ENCODE data around the gene MAP3K20. TPM values are rescaled to one million over a fixed set of nuclear protein-coding genes. Genes with fewer than 3 reads are reported as not detected.

The MAP3K20 gene
- total and polyA plus RNA-seq, 2 of the 8 experiments (the other 6 are each of a cell fraction or from before 2014, with no cell fraction given): 3.1 to 11.1 TPM

- Histone ChIP-seq H3K4ac (replicated peaks; ENCODE audit: insufficient read length, low read depth, low read length) (no peak overlapping the region), H2BK12ac (ENCODE audit: low read depth, low read length) (no peak overlapping the region), H4K5ac (ENCODE audit: insufficient read length, low read depth, low read length) (no peak overlapping the region), H3K79me2 (ENCODE audit: control insufficient read depth in 1 of 2, insufficient read depth in 2 of 2, low read length in 2 of 2) (no peaks in the 10 kb centered on the region), H3K27me3 (replicated peaks in 1 of 4; ENCODE audit: control insufficient read depth in 3 of 4, extremely low read depth in 1 of 4, insufficient read depth in 3 of 4, low read length in 3 of 4) (no peaks in the 10 kb centered on the region), H3K79me1 (ENCODE audit: low read depth, low read length) (no peaks in the 10 kb centered on the region), H2BK20ac (ENCODE audit: low read length) (no peak overlapping the region), H3K18ac (ENCODE audit: extremely low read depth, low read length) (no peak overlapping the region), H3K9me3 (ENCODE audit: insufficient read depth in 2 of 2, low read depth in 1 of 2, low read length in 1 of 2) (peaks cover 0 to 14% of the 10 kb centered on the region in 2 experiments; a peak in 2 of 4 replicates), H2BK5ac (ENCODE audit: low read depth, low read length) (no peak overlapping the region), H3K9ac (replicated peaks in 1 of 4; ENCODE audit: extremely low read depth in 1 of 4, low read depth in 3 of 4, low read length in 3 of 4) (no peak overlapping the region), H3K4me3 (ENCODE audit: extremely low read depth in 1 of 4, insufficient read depth in 2 of 4, low read depth in 3 of 4, low read length in 4 of 4) (no peak overlapping the region), H3K23ac (ENCODE audit: insufficient read length) (no peak overlapping the region), H4K91ac (replicated peaks; ENCODE audit: insufficient read length, low read length) (no peak overlapping the region), H2BK120ac (replicated peaks; ENCODE audit: low read depth, low read length) (no peak overlapping the region), H2BK15ac (ENCODE audit: low read length) (no peak overlapping the region), H3K27ac (ENCODE audit: low read depth, low read length) (no peak overlapping the region), H3K14ac (ENCODE audit: insufficient read length) (no peak overlapping the region), H4K20me1 (replicated peaks in 1 of 2; ENCODE audit: control insufficient read depth in 1 of 2, insufficient read depth in 2 of 2, low read length in 2 of 2) (no peaks in the 10 kb centered on the region), H3K56ac (replicated peaks; ENCODE audit: insufficient read length, low read depth, low read length) (no peak overlapping the region), H3K36me3 (ENCODE audit: control insufficient read depth in 2 of 4, insufficient read depth in 4 of 4, low read length in 3 of 4) (no peaks in the 10 kb centered on the region), H3K4me2 (ENCODE audit: insufficient read depth in 1 of 2, low read depth in 2 of 2, low read length in 2 of 2) (no peak overlapping the region), H2AFZ (ENCODE audit: low read length) (no peak overlapping the region), H3K23me2 (ENCODE audit: low read depth, low read length) (no peaks in the 10 kb centered on the region), H2AK5ac (ENCODE audit: low read depth, low read length) (no peak overlapping the region), H4K8ac (ENCODE audit: extremely low read depth, insufficient read depth, low read length) (no peak overlapping the region), H3K4me1 (replicated peaks in 1 of 4; ENCODE audit: control insufficient read depth in 3 of 4, insufficient read depth in 4 of 4, low read length in 3 of 4) (no peaks in the 10 kb centered on the region)
- ChIA-PET CTCF (ENCODE audit: partially characterized antibody) (no interaction called here), POLR2A (ENCODE audit: partially characterized antibody) (no interaction called here)
- FAIRE-seq (no peak), DNase-seq (ENCODE audit: low read depth in 1 of 2, low spot score in 2 of 2) (no peak)
- WGBS, 2 experiments (ENCODE audit: extremely low coverage in 1 of 2, insufficient coverage in 1 of 2, insufficient read length in 1 of 2, insufficient replicate concordance in 2 of 2, low coverage in 1 of 2, low lambda C conversion rate in 2 of 2, missing lambda C conversion rate in 1 of 2): 95% methylated on average over 3 of the region's 3 CpGs; no CpG with 5 or more reads in 1 of the 2 experiments
- TF ChIP-seq GABPA (IDR thresholded peaks at IDR 0.05; ENCODE audit: borderline replicate concordance, insufficient read depth, low read length): no peak
- no peak for TF ChIP-seq CEBPB (IDR thresholded peaks at IDR 0.05; ENCODE audit: low read depth, low read length)
- TF ChIP-seq, protein P1, sequence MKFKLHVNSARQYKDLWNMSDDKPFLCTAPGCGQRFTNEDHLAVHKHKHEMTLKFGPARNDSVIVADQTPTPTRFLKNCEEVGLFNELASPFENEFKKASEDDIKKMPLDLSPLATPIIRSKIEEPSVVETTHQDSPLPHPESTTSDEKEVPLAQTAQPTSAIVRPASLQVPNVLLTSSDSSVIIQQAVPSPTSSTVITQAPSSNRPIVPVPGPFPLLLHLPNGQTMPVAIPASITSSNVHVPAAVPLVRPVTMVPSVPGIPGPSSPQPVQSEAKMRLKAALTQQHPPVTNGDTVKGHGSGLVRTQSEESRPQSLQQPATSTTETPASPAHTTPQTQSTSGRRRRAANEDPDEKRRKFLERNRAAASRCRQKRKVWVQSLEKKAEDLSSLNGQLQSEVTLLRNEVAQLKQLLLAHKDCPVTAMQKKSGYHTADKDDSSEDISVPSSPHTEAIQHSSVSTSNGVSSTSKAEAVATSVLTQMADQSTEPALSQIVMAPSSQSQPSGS (IDR thresholded peaks at IDR 0.05; ENCODE audit: low read length): no peak
These were observed 212.9 kb downstream of the MAP3K20 start for GRCh38 chr2:173288561-173288960.

Measured in H1 (cell line).